ENCODE data around the gene IFNL2.

Gene IFNL2

DNA sequence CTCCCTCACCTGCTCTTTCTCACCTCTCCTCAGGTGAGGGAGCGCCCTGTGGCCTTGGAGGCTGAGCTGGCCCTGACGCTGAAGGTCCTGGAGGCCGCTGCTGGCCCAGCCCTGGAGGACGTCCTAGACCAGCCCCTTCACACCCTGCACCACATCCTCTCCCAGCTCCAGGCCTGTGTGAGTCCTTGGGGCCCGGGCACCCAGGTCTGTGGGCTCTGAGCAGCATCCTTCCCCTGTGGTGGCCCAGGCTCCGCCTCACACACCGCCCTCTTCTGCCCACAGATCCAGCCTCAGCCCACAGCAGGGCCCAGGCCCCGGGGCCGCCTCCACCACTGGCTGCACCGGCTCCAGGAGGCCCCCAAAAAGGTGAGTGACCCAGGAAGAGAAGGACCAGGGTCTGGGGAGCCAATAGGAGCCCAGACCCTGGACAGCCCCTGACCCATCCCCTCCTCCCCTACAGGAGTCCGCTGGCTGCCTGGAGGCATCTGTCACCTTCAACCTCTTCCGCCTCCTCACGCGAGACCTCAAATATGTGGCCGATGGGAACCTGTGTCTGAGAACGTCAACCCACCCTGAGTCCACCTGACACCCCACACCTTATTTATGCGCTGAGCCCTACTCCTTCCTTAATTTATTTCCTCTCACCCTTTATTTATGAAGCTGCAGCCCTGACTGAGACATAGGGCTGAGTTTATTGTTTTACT, 29.9 kb downstream of the IFNL2 start:
- no peak for TF ChIP-seq ZNF274 (IDR thresholded peaks at IDR 0.05; ENCODE audit: low read depth, low read length)
- no peak for TF ChIP-seq SUZ12 (IDR thresholded peaks at IDR 0.05; ENCODE audit: extremely low read depth, insufficient read depth, insufficient read length)
- no peak for TF ChIP-seq YY1 (IDR thresholded peaks at IDR 0.05; ENCODE audit: insufficient read depth, insufficient read length)
- Histone ChIP-seq H3K9ac (ENCODE audit: insufficient read length, low read depth) (no peak overlapping the region), H3K9me3 (ENCODE audit: insufficient read depth, low read length) (no peaks in the 10 kb centered on the region), H3K4me1 (ENCODE audit: insufficient read depth, insufficient read length) (peaks cover 3% of the 10 kb centered on the region), H3K27me3 (ENCODE audit: insufficient read depth, insufficient read length) (no peaks in the 10 kb centered on the region), H3K36me3 (ENCODE audit: insufficient read depth, insufficient read length, low read length) (no peaks in the 10 kb centered on the region), H3K4me3 (ENCODE audit: insufficient read length, low read depth) (no peak overlapping the region)
- DNase-seq (ENCODE audit: low read depth, low spot score), result no peak

DNA sequence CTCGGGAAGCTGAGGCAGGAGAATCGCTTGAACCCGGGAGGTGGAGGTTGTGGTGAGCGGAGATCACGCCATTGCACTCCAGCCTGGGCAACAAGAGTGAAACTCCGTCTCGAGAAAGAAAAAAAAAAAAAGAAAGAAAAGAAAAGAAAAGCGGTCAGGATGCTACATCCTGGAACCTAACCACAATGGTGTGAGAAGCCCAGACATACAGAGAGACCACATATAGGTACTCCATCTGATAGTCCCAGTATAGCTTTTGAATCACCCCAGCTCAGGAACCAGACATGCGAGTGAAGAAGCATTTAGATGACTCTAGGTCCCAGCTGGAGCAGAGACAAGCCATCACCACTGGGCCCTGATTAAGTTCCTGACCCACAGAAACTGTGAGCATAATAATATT, 31.2 kb downstream of the IFNL2 start:
- DNase-seq (ENCODE audit: low read depth, low spot score), result no peak
- Histone ChIP-seq H3K4me1 (ENCODE audit: insufficient read depth, insufficient read length) (peaks cover 3% of the 10 kb centered on the region), H3K9me3 (ENCODE audit: insufficient read depth, low read length) (no peaks in the 10 kb centered on the region), H3K4me3 (ENCODE audit: insufficient read length, low read depth) (no peak overlapping the region), H3K36me3 (ENCODE audit: insufficient read depth, insufficient read length, low read length) (no peaks in the 10 kb centered on the region), H3K27me3 (ENCODE audit: insufficient read depth, insufficient read length) (no peaks in the 10 kb centered on the region), H3K9ac (ENCODE audit: insufficient read length, low read depth) (no peak overlapping the region)
- TF ChIP-seq SUZ12 (IDR thresholded peaks at IDR 0.05; ENCODE audit: extremely low read depth, insufficient read depth, insufficient read length) (no peak), ZNF274 (IDR thresholded peaks at IDR 0.05; ENCODE audit: low read depth, low read length) (no peak), YY1 (IDR thresholded peaks at IDR 0.05; ENCODE audit: insufficient read depth, insufficient read length) (no peak)

DNA sequence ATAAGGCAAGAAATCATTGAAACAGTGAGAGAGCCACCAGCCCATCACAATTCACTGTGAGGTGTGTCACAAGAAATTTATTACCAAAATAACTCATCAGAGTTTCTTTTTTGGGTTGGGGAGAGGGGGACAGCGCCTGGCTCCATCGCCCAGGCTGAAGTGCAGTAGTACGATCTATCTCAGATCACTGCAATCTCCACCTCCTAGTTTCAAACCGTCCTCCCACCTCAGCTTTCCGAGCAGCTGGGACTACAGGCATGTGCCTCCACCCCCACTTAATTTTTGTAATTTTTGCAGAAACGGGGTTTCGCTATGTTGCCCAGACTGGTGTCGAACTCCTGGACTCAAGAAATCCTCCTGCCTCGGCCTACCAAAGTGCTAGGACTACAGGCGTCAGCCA, 31.6 kb downstream of the IFNL2 start:
- Histone ChIP-seq H3K9ac (ENCODE audit: insufficient read length, low read depth) (no peak overlapping the region), H3K36me3 (ENCODE audit: insufficient read depth, insufficient read length, low read length) (no peaks in the 10 kb centered on the region), H3K4me1 (ENCODE audit: insufficient read depth, insufficient read length) (peaks cover 3% of the 10 kb centered on the region), H3K9me3 (ENCODE audit: insufficient read depth, low read length) (no peaks in the 10 kb centered on the region), H3K27me3 (ENCODE audit: insufficient read depth, insufficient read length) (no peaks in the 10 kb centered on the region), H3K4me3 (ENCODE audit: insufficient read length, low read depth) (no peak overlapping the region)
- DNase-seq (ENCODE audit: low read depth, low spot score), result no peak
- TF ChIP-seq YY1 (IDR thresholded peaks at IDR 0.05; ENCODE audit: insufficient read depth, insufficient read length) (no peak), SUZ12 (IDR thresholded peaks at IDR 0.05; ENCODE audit: extremely low read depth, insufficient read depth, insufficient read length) (no peak), ZNF274 (IDR thresholded peaks at IDR 0.05; ENCODE audit: low read depth, low read length) (no peak)

GRCh38 chr19:39301021-39301420, 32.8 kb downstream of the IFNL2 start:
- no peaks in the 10 kb centered on the region for H3K36me3 ChIP-seq (ENCODE audit: insufficient read depth, insufficient read length, low read length)
- peaks cover 6% of the 10 kb centered on the region for H3K4me1 ChIP-seq (ENCODE audit: insufficient read depth, insufficient read length)
- H3K27me3 ChIP-seq (ENCODE audit: insufficient read depth, insufficient read length), result no peaks in the 10 kb centered on the region
- DNase-seq (ENCODE audit: low read depth, low spot score), result no peak
- H3K4me3 ChIP-seq (ENCODE audit: insufficient read length, low read depth), result no peak overlapping the region
- TF ChIP-seq SUZ12 (IDR thresholded peaks at IDR 0.05; ENCODE audit: extremely low read depth, insufficient read depth, insufficient read length) (no peak), ZNF274 (IDR thresholded peaks at IDR 0.05; ENCODE audit: low read depth, low read length) (no peak), YY1 (IDR thresholded peaks at IDR 0.05; ENCODE audit: insufficient read depth, insufficient read length) (no peak)
- no peaks in the 10 kb centered on the region for H3K9me3 ChIP-seq (ENCODE audit: insufficient read depth, low read length)
- no peak overlapping the region for H3K9ac ChIP-seq (ENCODE audit: insufficient read length, low read depth)

DNA sequence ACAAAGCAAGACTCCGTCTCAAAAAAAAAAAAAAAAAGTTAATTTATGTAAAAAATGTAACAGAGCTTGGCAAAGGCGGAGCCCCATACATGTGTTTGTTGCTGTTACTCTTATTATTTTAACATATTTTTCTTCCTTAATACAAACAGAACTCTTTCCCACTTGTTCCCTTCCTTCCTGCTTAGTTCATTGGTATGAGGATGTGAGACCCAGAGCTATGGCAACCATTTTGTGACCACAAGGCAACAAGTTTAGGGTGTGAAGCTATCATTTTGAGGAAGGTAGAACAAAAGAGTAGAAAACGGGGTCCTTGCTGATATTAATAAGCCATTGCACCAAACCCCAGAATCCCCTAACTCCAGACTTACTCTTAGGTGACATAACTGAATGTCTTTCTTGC, 33.4 kb downstream of the IFNL2 start:
- no peaks in the 10 kb centered on the region for H3K27me3 ChIP-seq (ENCODE audit: insufficient read depth, insufficient read length)

DNA sequence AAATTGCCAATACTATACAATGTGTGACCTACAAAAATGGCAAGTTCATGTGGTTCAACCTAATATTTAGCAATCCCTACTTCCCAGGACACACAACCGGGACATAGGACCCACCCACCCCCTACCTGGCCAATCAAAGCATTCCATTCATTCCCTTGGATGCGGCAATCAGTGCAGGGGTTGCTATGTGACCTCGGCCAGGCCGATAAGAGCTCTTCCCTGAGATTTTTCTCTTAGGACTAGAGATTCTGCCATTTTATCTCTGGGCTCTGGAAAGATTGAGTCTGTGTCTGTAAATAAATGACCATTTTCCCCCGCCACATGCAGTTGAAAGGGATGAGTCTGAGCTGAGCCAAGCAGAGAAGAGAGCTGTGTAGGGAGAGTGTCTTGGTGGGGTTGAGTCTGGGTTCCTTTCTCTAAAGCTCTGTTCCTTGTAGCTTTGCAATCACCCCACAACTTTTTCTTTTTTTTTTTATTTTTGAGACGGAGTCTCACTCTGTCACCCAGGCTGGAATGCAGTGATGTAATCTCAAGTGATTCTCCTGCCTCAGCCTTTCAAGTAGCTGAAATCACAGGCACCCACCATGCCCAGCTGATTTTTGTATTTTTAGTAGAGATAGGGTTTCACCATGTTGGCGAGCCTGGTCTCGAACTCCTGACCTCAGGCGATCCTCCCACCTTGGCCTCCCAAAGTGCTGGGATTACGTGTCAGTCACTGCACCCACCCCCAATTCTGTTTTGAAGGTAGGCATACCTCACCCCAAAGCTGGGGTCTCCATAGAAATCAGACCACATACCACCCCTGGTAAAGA, 35.4 kb downstream of the IFNL2 start:
- H3K4me1 ChIP-seq (ENCODE audit: insufficient read depth, insufficient read length), result peaks cover 3% of the 10 kb centered on the region
- H3K27me3 ChIP-seq (ENCODE audit: insufficient read depth, insufficient read length), result peaks cover 5% of the 10 kb centered on the region
- H3K9me3 ChIP-seq (ENCODE audit: insufficient read depth, low read length), result no peaks in the 10 kb centered on the region
- H3K36me3 ChIP-seq (ENCODE audit: insufficient read depth, insufficient read length, low read length), result no peaks in the 10 kb centered on the region
- H3K4me3 ChIP-seq (ENCODE audit: insufficient read length, low read depth), result no peak overlapping the region
- no peak for TF ChIP-seq ZNF274 (IDR thresholded peaks at IDR 0.05; ENCODE audit: low read depth, low read length)
- TF ChIP-seq SUZ12 (IDR thresholded peaks at IDR 0.05; ENCODE audit: extremely low read depth, insufficient read depth, insufficient read length), result no peak
- no peak for TF ChIP-seq YY1 (IDR thresholded peaks at IDR 0.05; ENCODE audit: insufficient read depth, insufficient read length)
- no peak overlapping the region for H3K9ac ChIP-seq (ENCODE audit: insufficient read length, low read depth)
- DNase-seq (ENCODE audit: low read depth, low spot score), result no peak

More for the DNA sequence above, 33.4 kb downstream of the IFNL2 start:
- no peak for DNase-seq (ENCODE audit: low read depth, low spot score)
- Histone ChIP-seq H3K36me3 (ENCODE audit: insufficient read depth, insufficient read length, low read length) (no peaks in the 10 kb centered on the region), H3K4me3 (ENCODE audit: insufficient read length, low read depth) (no peak overlapping the region), H3K9me3 (ENCODE audit: insufficient read depth, low read length) (no peaks in the 10 kb centered on the region), H3K9ac (ENCODE audit: insufficient read length, low read depth) (no peak overlapping the region), H3K4me1 (ENCODE audit: insufficient read depth, insufficient read length) (peaks cover 3% of the 10 kb centered on the region)
- TF ChIP-seq SUZ12 (IDR thresholded peaks at IDR 0.05; ENCODE audit: extremely low read depth, insufficient read depth, insufficient read length), result no peak

DNA sequence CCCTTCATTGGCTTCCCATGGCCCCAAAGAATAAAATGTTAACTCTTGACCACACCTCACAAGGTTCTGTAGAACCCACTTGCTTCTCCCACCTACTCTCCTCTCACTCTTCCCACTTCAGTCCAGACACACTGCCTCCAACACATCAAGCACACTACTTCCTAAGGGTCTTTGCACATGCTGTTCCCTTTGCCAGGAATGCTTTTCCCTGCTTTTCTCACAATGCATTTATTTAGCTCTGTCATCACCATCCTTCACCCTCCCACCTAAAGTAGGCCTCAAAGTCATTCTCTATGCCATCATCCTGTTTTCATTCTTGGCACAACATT, 36.0 kb downstream of the IFNL2 start:
- DNase-seq (ENCODE audit: low read depth, low spot score), result no peak
- TF ChIP-seq YY1 (IDR thresholded peaks at IDR 0.05; ENCODE audit: insufficient read depth, insufficient read length) (no peak), ZNF274 (IDR thresholded peaks at IDR 0.05; ENCODE audit: low read depth, low read length) (no peak), SUZ12 (IDR thresholded peaks at IDR 0.05; ENCODE audit: extremely low read depth, insufficient read depth, insufficient read length) (no peak)

More for the DNA sequence above, 36.0 kb downstream of the IFNL2 start:
- peaks cover 5% of the 10 kb centered on the region for H3K27me3 ChIP-seq (ENCODE audit: insufficient read depth, insufficient read length)
- no peaks in the 10 kb centered on the region for H3K9me3 ChIP-seq (ENCODE audit: insufficient read depth, low read length)
- no peak overlapping the region for H3K4me3 ChIP-seq (ENCODE audit: insufficient read length, low read depth)
- H3K4me1 ChIP-seq (ENCODE audit: insufficient read depth, insufficient read length), result peaks cover 3% of the 10 kb centered on the region
- no peaks in the 10 kb centered on the region for H3K36me3 ChIP-seq (ENCODE audit: insufficient read depth, insufficient read length, low read length)
- no peak overlapping the region for H3K9ac ChIP-seq (ENCODE audit: insufficient read length, low read depth)

Data from NT2/D1 (cell line).